ENCODE data around the gene TP53RK.
"Not testable (repeated sequence)": the region's sequence is repeated elsewhere in the genome, so short reads cannot be mapped to it uniquely, and the experiment has no call there.

Gene TP53RK

GRCh38 chr20:46677608-46678007, 11.6 kb downstream of the TP53RK start:
- no peak for DNase-seq (ENCODE audit: insufficient read length, low spot score)
- FAIRE-seq, result no peak
- TF ChIP-seq PAX5 (IDR thresholded peaks at IDR 0.05; ENCODE audit: insufficient read depth, low read length, severe bottlenecking) (no peak), SPI1 (IDR thresholded peaks at IDR 0.05; ENCODE audit: low read depth, low read length) (no peak), POLR2AphosphoS5 (IDR thresholded peaks at IDR 0.05; ENCODE audit: low read depth, low read length) (no peak), POLR2A (IDR thresholded peaks at IDR 0.05; ENCODE audit: low read depth, low read length) (no peak), TAF1 (IDR thresholded peaks at IDR 0.05; ENCODE audit: low read depth, low read length) (no peak), POU2F2 (IDR thresholded peaks at IDR 0.05; ENCODE audit: low read depth, low read length) (no peak)

DNA sequence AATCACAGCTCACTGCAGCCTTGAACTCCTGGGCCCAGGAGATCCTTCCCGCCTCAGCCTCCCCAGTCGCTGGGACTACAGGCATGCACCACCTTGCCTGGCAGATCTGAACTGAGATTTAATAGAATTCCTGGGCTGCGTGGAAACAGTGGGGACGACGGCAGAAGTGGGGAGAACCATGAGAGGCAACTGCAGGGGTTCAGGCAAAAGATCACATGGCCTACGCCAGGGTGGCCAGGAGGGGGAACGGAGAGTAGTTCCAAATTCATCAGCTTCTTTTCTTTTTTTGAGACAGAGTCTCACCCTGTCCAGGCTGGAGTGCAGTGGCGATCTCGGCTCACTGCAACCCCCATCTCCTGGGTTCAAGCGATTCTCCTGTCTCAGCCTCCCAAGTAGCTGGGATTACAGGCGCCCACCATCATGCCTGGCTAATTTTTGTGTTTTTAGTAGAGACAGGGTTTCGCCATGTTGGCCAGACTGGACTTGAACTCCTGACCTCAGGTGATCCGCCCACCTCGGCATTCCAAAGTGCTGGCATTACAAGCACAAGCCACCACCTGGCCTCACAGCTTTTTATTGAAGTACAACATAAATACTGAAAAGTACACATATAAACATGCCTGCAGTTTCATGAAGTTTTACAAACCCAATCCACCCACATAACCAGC, 12.5 kb downstream of the TP53RK start:
- not testable (repeated sequence) for FAIRE-seq; DNase-seq (ENCODE audit: insufficient read length, low spot score)

DNA sequence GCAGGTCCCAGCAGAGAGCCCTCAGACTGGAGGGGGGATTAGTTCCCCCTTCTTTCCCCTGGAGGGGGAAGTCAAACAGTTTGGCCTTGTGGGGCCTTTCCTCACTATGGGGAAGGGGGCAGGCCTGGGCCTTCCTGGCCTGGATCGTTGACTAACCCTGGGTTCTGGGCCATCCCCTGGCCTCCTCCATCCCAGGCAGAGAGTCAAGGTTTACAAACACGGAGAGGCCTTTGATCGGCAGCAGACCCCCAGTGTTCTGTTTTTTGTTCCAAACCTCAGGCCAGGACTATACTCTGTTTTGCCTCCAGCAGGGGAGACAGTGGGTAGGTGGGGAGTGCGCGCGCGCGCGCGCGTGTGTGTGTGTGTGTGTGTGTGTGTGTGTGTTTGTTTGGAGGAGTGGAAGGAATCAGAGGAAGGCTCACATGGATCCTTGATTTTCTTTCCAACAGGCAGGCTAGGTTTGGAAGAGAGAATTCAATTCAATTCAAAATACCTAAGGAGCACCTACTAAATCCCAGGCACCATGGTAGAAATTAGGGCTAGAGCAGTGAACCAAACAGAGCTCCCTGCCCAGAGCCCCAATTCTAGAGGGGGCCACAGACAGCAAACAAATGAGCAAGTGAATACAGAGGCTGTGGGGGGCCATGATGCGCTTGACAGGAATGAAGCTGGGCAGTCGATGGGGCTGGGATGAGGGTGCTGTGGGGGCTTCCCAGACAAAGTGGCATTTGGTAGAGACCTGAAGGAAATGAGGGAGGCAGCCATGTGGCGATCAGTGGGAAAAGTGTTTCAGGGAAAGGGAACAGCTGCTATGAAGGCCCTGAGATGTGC, 14.8 kb downstream of the TP53RK start:
- TF ChIP-seq POU2F2 (IDR thresholded peaks at IDR 0.05; ENCODE audit: low read depth, low read length) (no peak), POLR2AphosphoS5 (IDR thresholded peaks at IDR 0.05; ENCODE audit: low read depth, low read length) (no peak), TAF1 (IDR thresholded peaks at IDR 0.05; ENCODE audit: low read depth, low read length) (no peak), POLR2A (IDR thresholded peaks at IDR 0.05; ENCODE audit: low read depth, low read length) (no peak), PAX5 (IDR thresholded peaks at IDR 0.05; ENCODE audit: insufficient read depth, low read length, severe bottlenecking) (no peak), SPI1 (IDR thresholded peaks at IDR 0.05; ENCODE audit: low read depth, low read length) (no peak)
- DNase-seq (ENCODE audit: insufficient read length, low spot score) (no peak), FAIRE-seq (no peak)

DNA sequence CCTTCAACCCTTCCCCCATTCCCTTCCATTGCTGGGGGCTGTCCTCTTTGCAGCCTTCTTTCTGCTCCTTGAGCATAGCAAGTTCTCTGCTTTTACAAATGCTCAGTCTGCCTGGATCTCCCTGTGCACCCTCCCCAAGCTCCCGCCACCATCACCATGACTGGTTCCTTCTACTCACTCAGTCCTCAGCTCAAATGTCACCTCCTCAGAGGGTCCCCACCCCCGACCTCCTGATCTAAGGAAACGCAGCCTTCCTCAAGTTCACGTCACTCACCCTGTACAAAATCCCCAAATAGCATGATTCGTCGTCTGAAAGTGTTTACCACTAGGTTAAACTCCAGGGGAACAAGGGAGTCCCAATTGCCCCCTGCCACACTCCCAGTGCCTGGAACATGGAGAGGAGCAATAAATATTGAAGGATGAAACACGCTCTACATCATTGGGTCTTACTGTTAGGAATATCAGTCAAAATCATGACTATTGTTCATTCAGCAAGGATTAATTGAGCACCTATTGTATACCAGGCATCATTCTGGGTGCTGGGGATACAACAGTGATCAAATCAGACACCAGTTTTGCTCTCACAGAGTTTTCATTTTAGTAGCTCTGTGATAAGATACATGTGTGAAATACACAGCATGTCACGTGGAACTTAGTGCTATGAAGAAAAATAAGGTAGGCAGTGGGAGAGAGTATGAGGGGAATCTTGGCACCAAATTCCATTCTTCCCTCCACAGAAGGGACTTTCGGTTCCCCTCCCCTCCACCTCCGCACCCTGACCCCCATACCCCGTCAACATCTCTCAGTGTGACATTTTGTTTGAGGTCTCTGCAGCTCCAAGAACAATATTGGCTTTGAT, 15.6 kb downstream of the TP53RK start:
- FAIRE-seq (no peak), DNase-seq (ENCODE audit: insufficient read length, low spot score) (no peak)
- TF ChIP-seq POLR2A (IDR thresholded peaks at IDR 0.05; ENCODE audit: low read depth, low read length) (no peak), SPI1 (IDR thresholded peaks at IDR 0.05; ENCODE audit: low read depth, low read length) (no peak), TAF1 (IDR thresholded peaks at IDR 0.05; ENCODE audit: low read depth, low read length) (no peak), POLR2AphosphoS5 (IDR thresholded peaks at IDR 0.05; ENCODE audit: low read depth, low read length) (no peak)

DNA sequence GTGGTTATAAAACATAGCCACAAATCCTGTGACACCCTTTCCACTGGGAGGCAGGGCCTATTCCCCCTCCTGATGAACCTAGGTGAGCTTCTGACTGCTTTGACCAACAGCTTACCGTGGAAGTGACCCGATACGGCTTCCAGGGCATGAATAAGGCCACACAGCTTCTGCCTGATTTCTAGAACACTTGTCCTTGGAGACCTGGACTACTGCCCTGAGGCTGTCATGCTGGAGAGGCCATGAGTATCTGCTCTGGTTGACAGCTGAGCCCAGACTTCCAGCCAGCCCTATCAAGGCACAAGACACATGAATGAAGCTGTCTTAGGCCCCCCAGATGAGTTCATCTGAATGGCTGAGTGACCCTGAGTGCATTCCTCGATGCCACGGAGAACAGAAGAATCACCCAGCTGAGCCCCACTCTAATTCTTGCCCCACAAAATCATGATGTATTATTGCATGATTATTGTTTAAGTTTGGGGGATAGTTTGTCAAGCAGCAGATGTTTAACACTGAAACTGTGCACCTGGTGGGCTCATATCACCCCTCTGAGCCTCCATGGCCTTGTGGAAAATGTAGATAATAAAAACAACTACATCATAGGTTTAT, 16.6 kb downstream of the TP53RK start:
- FAIRE-seq, result no peak
- DNase-seq (ENCODE audit: insufficient read length, low spot score), result no peak
- TF ChIP-seq POLR2A (IDR thresholded peaks at IDR 0.05; ENCODE audit: low read depth, low read length) (no peak), POLR2AphosphoS5 (IDR thresholded peaks at IDR 0.05; ENCODE audit: low read depth, low read length) (no peak), SPI1 (IDR thresholded peaks at IDR 0.05; ENCODE audit: low read depth, low read length) (no peak), POU2F2 (IDR thresholded peaks at IDR 0.05; ENCODE audit: low read depth, low read length) (no peak), PAX5 (IDR thresholded peaks at IDR 0.05; ENCODE audit: insufficient read depth, low read length, severe bottlenecking) (no peak), TAF1 (IDR thresholded peaks at IDR 0.05; ENCODE audit: low read depth, low read length) (no peak)

GRCh38 chr20:46671866-46672542, 17.2 kb downstream of the TP53RK start:
- FAIRE-seq (no peak), DNase-seq (ENCODE audit: insufficient read length, low spot score) (no peak)
- TF ChIP-seq POU2F2 (IDR thresholded peaks at IDR 0.05; ENCODE audit: low read depth, low read length) (no peak), SPI1 (IDR thresholded peaks at IDR 0.05; ENCODE audit: low read depth, low read length) (no peak), POLR2AphosphoS5 (IDR thresholded peaks at IDR 0.05; ENCODE audit: low read depth, low read length) (no peak), TAF1 (IDR thresholded peaks at IDR 0.05; ENCODE audit: low read depth, low read length) (no peak), POLR2A (IDR thresholded peaks at IDR 0.05; ENCODE audit: low read depth, low read length) (no peak), PAX5 (IDR thresholded peaks at IDR 0.05; ENCODE audit: insufficient read depth, low read length, severe bottlenecking) (no peak)

- DNase-seq (ENCODE audit: insufficient read length, low spot score), result no peak
- no peak for FAIRE-seq
- no peak for TF ChIP-seq POU2F2 (IDR thresholded peaks at IDR 0.05; ENCODE audit: low read depth, low read length)
These were observed 18.4 kb downstream of the TP53RK start for GRCh38 chr20:46670585-46671584.

GRCh38 chr20:46670228-46670584, 19.0 kb downstream of the TP53RK start:
- FAIRE-seq, result no peak
- no peak for DNase-seq (ENCODE audit: insufficient read length, low spot score)
- TF ChIP-seq POLR2A (IDR thresholded peaks at IDR 0.05; ENCODE audit: low read depth, low read length) (no peak), POLR2AphosphoS5 (IDR thresholded peaks at IDR 0.05; ENCODE audit: low read depth, low read length) (no peak), SPI1 (IDR thresholded peaks at IDR 0.05; ENCODE audit: low read depth, low read length) (no peak), TAF1 (IDR thresholded peaks at IDR 0.05; ENCODE audit: low read depth, low read length) (no peak), POU2F2 (IDR thresholded peaks at IDR 0.05; ENCODE audit: low read depth, low read length) (no peak), PAX5 (IDR thresholded peaks at IDR 0.05; ENCODE audit: insufficient read depth, low read length, severe bottlenecking) (no peak)
